Neural progenitor cell (in vitro differentiated cells): ENCODE results near the gene LGALS8. TPM values are rescaled to one million over a fixed set of nuclear protein-coding genes. Genes with fewer than 3 reads are reported as not detected.
A peak's percentile ranks its signal among the peaks of the same experiment; 100 is the strongest.
"Not testable (repeated sequence)": the region's sequence is repeated elsewhere in the genome, so short reads cannot be mapped to it uniquely, and the experiment has no call there.

Experiments
- DNase-seq: peaks from one replicate; pipeline ENCODE4 v3.0.0-alpha.2; 2016; ENCODE audit warnings: low spot score
- H2AFZ ChIP-seq: fragments of 200-600 bp; sonication (generic); replicated peaks from 2 replicates; pipeline ENCODE4 v1.6.1; 2016; ENCODE audit warnings: antibody characterized with exemption
- H3F3A ChIP-seq: fragments of 200-600 bp; sonication (generic); 2 replicates; pipeline ENCODE4 v1.6.1; 2016; ENCODE audit warnings: antibody characterized with exemption, low read depth
- H3K27ac ChIP-seq: fragments of 200-600 bp; sonication (generic); 2 replicates; pipeline ENCODE4 v1.5.1; 2016; ENCODE audit warnings: mild to moderate bottlenecking
- H3K27me3 ChIP-seq: fragments of 200-600 bp; sonication (generic); 2 replicates; pipeline ENCODE4 v1.6.1; 2016; ENCODE audit warnings: mild to moderate bottlenecking, moderate library complexity
- H3K36me3 ChIP-seq: fragments of 200-600 bp; sonication (generic); 2 replicates; pipeline ENCODE4 v1.5.1; 2016
- H3K4me1 ChIP-seq: fragments of 200-600 bp; sonication (generic); 2 replicates; pipeline ENCODE4 v1.6.1; 2016; ENCODE audit warnings: mixed run types
- H3K4me2 ChIP-seq: fragments of 200-600 bp; sonication (generic); 2 replicates; pipeline ENCODE4 v1.6.1; 2016
- H3K4me3 ChIP-seq: fragments of 200-600 bp; sonication (generic); 2 replicates; pipeline ENCODE4 v1.5.1; 2016
- H3K79me2 ChIP-seq: fragments of 200-600 bp; sonication (generic); 2 replicates; pipeline ENCODE4 v1.6.1; 2016; ENCODE audit warnings: low read depth
- H3K9ac ChIP-seq: fragments of 200-600 bp; sonication (generic); 2 replicates; pipeline ENCODE4 v1.6.1; 2016
- H3K9me3 ChIP-seq: fragments of 200-600 bp; sonication (generic); 2 replicates; pipeline ENCODE4 v1.5.1; 2016; ENCODE audit warnings: low read depth
- H4K20me1 ChIP-seq: fragments of 200-600 bp; sonication (generic); 2 replicates; pipeline ENCODE4 v1.6.1; 2016; ENCODE audit warnings: low read depth
- H3K27ac Mint-ChIP-seq: 3 replicates; pipeline ENCODE4 v1.8.0; 2021; ENCODE audit warnings: mixed read lengths
- H3K27me3 Mint-ChIP-seq: 2 replicates; pipeline ENCODE4 v1.8.0; 2022; ENCODE audit warnings: low read depth, mild to moderate bottlenecking, inconsistent platforms, moderate library complexity, mixed read lengths; ENCODE audit not compliant: insufficient read depth
- H3K36me3 Mint-ChIP-seq: 3 replicates; pipeline ENCODE4 v1.8.0; 2021; ENCODE audit warnings: mixed read lengths
- H3K4me1 Mint-ChIP-seq: 3 replicates; pipeline ENCODE4 v1.8.0; 2021; ENCODE audit warnings: mixed read lengths
- H3K4me3 Mint-ChIP-seq: 3 replicates; pipeline ENCODE4 v1.8.0; 2021; ENCODE audit warnings: mild to moderate bottlenecking, moderate library complexity, mixed read lengths
- H3K9me3 Mint-ChIP-seq: 3 replicates; pipeline ENCODE4 v1.8.0; 2020; ENCODE audit warnings: mixed read lengths
- CTCF ChIP-seq: fragments of 200-600 bp; sonication (generic); IDR thresholded peaks from 2 replicates; pipeline ENCODE4 v1.5.1; 2017; ENCODE audit warnings: antibody characterized with exemption, mild to moderate bottlenecking
- EZH2 ChIP-seq: fragments of 200-600 bp; sonication (generic); IDR thresholded peaks from 2 replicates; pipeline ENCODE4 v1.6.1; 2017; ENCODE audit warnings: antibody characterized with exemption, mild to moderate bottlenecking, moderate library complexity
- EZH2phosphoT487 ChIP-seq: fragments of 200-600 bp; sonication (generic); IDR thresholded peaks from 2 replicates; pipeline ENCODE4 v1.6.1; 2017; ENCODE audit warnings: antibody characterized with exemption
- total RNA-seq: library from RNA; depleted of rRNA; stranded (reverse); fragments of >200 nt; gene quantifications from 2 replicates; pipeline ENCODE4 v1.2.3, GENCODE V29; 2015; ENCODE audit warnings: low replicate concordance

The LGALS8 gene
- total RNA-seq, 1 donor from 2014 or later: 28.1 TPM

- Histone ChIP-seq H3K36me3 (no peaks in the 10 kb centered on the region), H3F3A (peaks cover 8% of the 10 kb centered on the region), H3K4me3 (no peak overlapping the region), H3K27me3 (no peaks in the 10 kb centered on the region), H3K9ac (no peak overlapping the region), H4K20me1 (no peaks in the 10 kb centered on the region), H3K79me2 (no peaks in the 10 kb centered on the region), H3K4me2 (no peak overlapping the region), H3K9me3 (no peaks in the 10 kb centered on the region), H3K27ac (no peak overlapping the region), H3K4me1 (peaks cover 4% of the 10 kb centered on the region), H2AFZ (no peak overlapping the region)
- no peak for DNase-seq
- Mint-ChIP-seq H3K27me3 (peaks cover 2% of the 10 kb centered on the region), H3K27ac (no peak overlapping the region), H3K36me3 (no peaks in the 10 kb centered on the region), H3K9me3 (no peaks in the 10 kb centered on the region), H3K4me1 (peaks cover 18% of the 10 kb centered on the region), H3K4me3 (no peak overlapping the region)
- no peak for TF ChIP-seq EZH2
- TF ChIP-seq CTCF: no peak
- no peak for TF ChIP-seq EZH2phosphoT487
Observed at GRCh38 chr1:236501093-236501492, 22.7 kb upstream of the LGALS8 start.

DNA sequence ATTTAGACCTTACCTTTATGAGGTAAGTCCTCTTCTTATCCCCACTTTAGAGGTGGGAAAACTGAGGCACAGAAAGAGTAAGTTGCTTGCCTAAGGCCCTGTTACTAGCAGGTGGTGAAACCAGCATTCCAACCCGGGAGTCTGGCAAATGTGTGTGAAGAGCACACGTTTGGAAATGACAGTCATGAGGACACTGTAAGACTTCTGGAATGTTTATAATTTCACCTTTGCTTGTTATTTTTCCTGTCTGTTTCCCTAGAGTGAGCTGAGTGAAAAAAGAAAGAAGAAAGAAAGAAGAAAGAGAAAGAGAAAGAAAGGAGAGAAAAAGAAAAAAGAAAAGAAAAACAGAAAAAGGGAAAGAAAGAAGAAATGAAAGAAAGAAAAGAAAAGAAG, 21.2 kb upstream of the LGALS8 start:
- peaks cover 2% of the 10 kb centered on the region for H3K27me3 Mint-ChIP-seq
- no peaks in the 10 kb centered on the region for H3K9me3 ChIP-seq
- no peak for TF ChIP-seq EZH2
- no peak for TF ChIP-seq CTCF
- no peak for TF ChIP-seq EZH2phosphoT487
- H3F3A ChIP-seq: peaks cover 8% of the 10 kb centered on the region
- no peaks in the 10 kb centered on the region for H3K9me3 Mint-ChIP-seq
- no peaks in the 10 kb centered on the region for H3K27me3 ChIP-seq
- H3K4me3 Mint-ChIP-seq: peak overlapping the region; percentile 3
- peaks cover 12% of the 10 kb centered on the region for H3K4me1 Mint-ChIP-seq
- no peak overlapping the region for H3K9ac ChIP-seq
- H3K27ac ChIP-seq: peak overlapping the region; percentile 88
- H3K4me2 ChIP-seq: peak overlapping the region; percentile 70
- H3K79me2 ChIP-seq: no peaks in the 10 kb centered on the region
- H4K20me1 ChIP-seq: no peaks in the 10 kb centered on the region
- H3K27ac Mint-ChIP-seq: peak overlapping the region; percentile 13
- peak overlapping the region; percentile 75 for H2AFZ ChIP-seq
- H3K36me3 ChIP-seq: no peaks in the 10 kb centered on the region
- no peak overlapping the region for H3K4me3 ChIP-seq
- H3K4me1 ChIP-seq: peaks cover 4% of the 10 kb centered on the region
- H3K36me3 Mint-ChIP-seq: no peaks in the 10 kb centered on the region
- no peak for DNase-seq

DNA sequence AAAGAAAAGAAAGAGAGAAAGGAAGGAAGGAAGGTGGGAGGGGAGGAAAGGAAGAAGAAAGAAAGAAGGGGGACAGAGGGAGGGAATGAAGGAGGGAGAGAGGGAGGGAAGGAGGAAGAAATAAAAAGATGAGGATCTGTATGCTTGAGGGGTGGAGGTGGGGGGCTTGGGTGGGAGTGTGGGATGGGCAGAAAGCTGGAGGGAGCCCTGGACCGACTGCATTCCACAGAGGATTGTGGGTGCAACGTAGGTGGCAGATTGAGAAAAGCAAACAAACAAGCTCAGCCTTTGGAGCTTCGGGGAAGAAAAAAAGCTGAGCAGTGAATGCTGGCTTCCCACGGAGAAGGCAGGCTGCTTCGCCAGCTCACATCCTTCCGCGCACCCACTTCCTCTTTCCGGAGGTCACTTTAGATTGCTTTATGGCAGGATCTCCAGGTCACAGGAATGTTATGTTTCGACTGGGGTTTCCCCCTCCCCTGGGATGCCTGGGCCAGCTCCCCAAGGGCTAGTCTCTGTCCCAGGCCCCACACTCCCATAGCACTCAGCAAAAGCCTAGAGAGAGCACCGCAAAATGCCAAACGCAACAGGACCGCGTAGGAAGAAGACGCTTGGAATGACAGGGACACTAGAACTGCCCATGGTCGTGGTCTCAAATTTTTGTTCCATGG, 20.7 kb upstream of the LGALS8 start:
- H3K4me1 Mint-ChIP-seq: peaks cover 12% of the 10 kb centered on the region
- peaks cover 2% of the 10 kb centered on the region for H3K27me3 Mint-ChIP-seq
- H3K79me2 ChIP-seq: no peaks in the 10 kb centered on the region
- H3K9ac ChIP-seq: no peak overlapping the region
- peak overlapping the region; percentile 75 for H3K4me3 Mint-ChIP-seq
- no peaks in the 10 kb centered on the region for H3K27me3 ChIP-seq
- H3K4me3 ChIP-seq: peak overlapping the region; percentile 24
- H3K4me1 ChIP-seq: peaks cover 4% of the 10 kb centered on the region
- no peaks in the 10 kb centered on the region for H3K9me3 ChIP-seq
- H3K36me3 Mint-ChIP-seq: no peaks in the 10 kb centered on the region
- peak overlapping the region; percentile 70 for H3K4me2 ChIP-seq
- no peaks in the 10 kb centered on the region for H3K36me3 ChIP-seq
- peaks cover 8% of the 10 kb centered on the region for H3F3A ChIP-seq
- peak; percentile 85 for DNase-seq
- peak overlapping the region; percentile 88 for H3K27ac ChIP-seq
- H4K20me1 ChIP-seq: no peaks in the 10 kb centered on the region
- peak overlapping the region; percentile 98 for H3K27ac Mint-ChIP-seq
- peak overlapping the region; percentile 75 for H2AFZ ChIP-seq
- no peak for TF ChIP-seq EZH2
- no peak for TF ChIP-seq CTCF
- no peak for TF ChIP-seq EZH2phosphoT487
- no peaks in the 10 kb centered on the region for H3K9me3 Mint-ChIP-seq

- not testable (repeated sequence) for H3F3A ChIP-seq, H3K36me3 ChIP-seq, H4K20me1 ChIP-seq, DNase-seq, H3K4me1 ChIP-seq, H3K27me3 ChIP-seq, H3K4me3 ChIP-seq, H3K27ac Mint-ChIP-seq, H3K79me2 ChIP-seq, H3K9ac ChIP-seq, H3K9me3 Mint-ChIP-seq, H3K9me3 ChIP-seq, H2AFZ ChIP-seq, H3K4me3 Mint-ChIP-seq, H3K36me3 Mint-ChIP-seq, H3K27ac ChIP-seq, H3K27me3 Mint-ChIP-seq, H3K4me2 ChIP-seq
- peaks cover 12% of the 10 kb centered on the region for H3K4me1 Mint-ChIP-seq
Observed at GRCh38 chr1:236504338-236504737, 19.4 kb upstream of the LGALS8 start.
